SK-N-MC (cell line): ENCODE measurements around the gene MPHOSPH6.

ENCODE experiments used
- EZH2 ChIP-seq: fragments of 200-600 bp; sonication (generic); IDR thresholded peaks from one replicate; pipeline ENCODE4 v1.6.1; 2017; ENCODE audit warnings: antibody characterized with exemption
- FOXP2 ChIP-seq: optimal IDR thresholded peaks from 2 replicates; pipeline ENCODE3; 2011; ENCODE audit warnings: mild to moderate bottlenecking, moderate library complexity; ENCODE audit not compliant: insufficient read depth; ENCODE audit errors: extremely low read length, control extremely low read depth
- POLR2AphosphoS5 ChIP-seq: IDR thresholded peaks from 2 replicates; pipeline ENCODE4 v1.6.1; 2012; ENCODE audit warnings: mild to moderate bottlenecking, low read depth, low read length, borderline replicate concordance

GRCh38 chr16:82219298-82219697, 49.3 kb upstream of the MPHOSPH6 start:
- no peak for TF ChIP-seq POLR2AphosphoS5
- no peak for TF ChIP-seq EZH2
- no peak for TF ChIP-seq FOXP2
